Stimulated activated naive CD8-positive, alpha-beta T cell treated with anti-CD3 and anti-CD28 coated beads, Interleukin-15, amount 100 ng/mL, for 72 hours (primary cell): ENCODE data around the gene YAF2.

Source experiments
- ATAC-seq: fragments of 150-1000 bp; cut with Tn5 transposase; 2 replicates; pipeline ENCODE4 v1.10.0; 2021; ENCODE audit warnings: mild to moderate bottlenecking, moderate library complexity
- DNase-seq, 2 donors: peaks; one replicate each; pipeline ENCODE4 v3.0.0; 2021 to 2022
- H3K27ac Mint-ChIP-seq, 2 donors: one replicate each; pipeline ENCODE4 v1.8.0; 2022; ENCODE audit warnings: mild to moderate bottlenecking in 2 of 2, mixed read lengths in 2 of 2, moderate library complexity in 2 of 2
- H3K27me3 Mint-ChIP-seq: one replicate; pipeline ENCODE4 v1.8.0; 2022; ENCODE audit warnings: mixed read lengths
- H3K4me1 Mint-ChIP-seq: one replicate; pipeline ENCODE4 v1.8.0; 2022; ENCODE audit warnings: mild to moderate bottlenecking, mixed read lengths
- H3K4me3 Mint-ChIP-seq, 2 donors: one replicate each; pipeline ENCODE4 v1.8.0; 2022; ENCODE audit warnings: mild to moderate bottlenecking in 2 of 2, mixed read lengths in 2 of 2, moderate library complexity in 1 of 2
- H3K9me3 Mint-ChIP-seq, 2 donors: one replicate each; pipeline ENCODE4 v1.8.0; 2022; ENCODE audit warnings: mixed read lengths in 2 of 2

YAF2 gene

GRCh38 chr12:42238240-42239140 lies at the start of gene YAF2:
YAF2 (minus strand) TSS chr12:42238248; CDS start chr12:42238180, 68 bp downstream.
- H3K9me3 Mint-ChIP-seq = no peaks in the 10 kb centered on the region
- peak; percentile 86 for ATAC-seq
- peak; percentile 87 to 91 for DNase-seq
- peaks cover 42% of the 10 kb centered on the region for H3K4me1 Mint-ChIP-seq
- peak within 1 kb of the TSS; percentile 95 to 98 for H3K27ac Mint-ChIP-seq
- peak within 1 kb of the TSS; percentile 93 for H3K4me3 Mint-ChIP-seq
- H3K27me3 Mint-ChIP-seq = no peaks in the 10 kb centered on the region

GRCh38 chr12:42286741-42287140 lies 48.7 kb upstream of the YAF2 start:
- ATAC-seq (no peak), DNase-seq (no peak)
- H3K27ac Mint-ChIP-seq = no peak overlapping the region
- no peaks in the 10 kb centered on the region for H3K4me1 Mint-ChIP-seq
- H3K9me3 Mint-ChIP-seq = no peaks in the 10 kb centered on the region
- no peak overlapping the region for H3K4me3 Mint-ChIP-seq
- peaks cover 7% of the 10 kb centered on the region for H3K27me3 Mint-ChIP-seq

GRCh38 chr12:42285431-42285830 lies 47.4 kb upstream of the YAF2 start:
- Mint-ChIP-seq H3K4me1 (no peaks in the 10 kb centered on the region), H3K27ac (no peak overlapping the region), H3K27me3 (peaks cover 7% of the 10 kb centered on the region), H3K9me3 (no peaks in the 10 kb centered on the region), H3K4me3 (no peak overlapping the region)
- DNase-seq (no peak), ATAC-seq (no peak)

GRCh38 chr12:42284876-42285275 lies 46.8 kb upstream of the YAF2 start:
- H3K4me3 Mint-ChIP-seq = no peak overlapping the region
- peaks cover 7% of the 10 kb centered on the region for H3K27me3 Mint-ChIP-seq
- DNase-seq (no peak), ATAC-seq (no peak)
- no peak overlapping the region for H3K27ac Mint-ChIP-seq
- H3K4me1 Mint-ChIP-seq = no peaks in the 10 kb centered on the region
- H3K9me3 Mint-ChIP-seq = no peaks in the 10 kb centered on the region

- no peak overlapping the region for H3K4me3 Mint-ChIP-seq
- ATAC-seq = no peak
These were observed 46.1 kb upstream of the YAF2 start for GRCh38 chr12:42284157-42284556.

GRCh38 chr12:42283739-42284138 lies 45.7 kb upstream of the YAF2 start:
- no peak overlapping the region for H3K4me3 Mint-ChIP-seq
- H3K27ac Mint-ChIP-seq = no peak overlapping the region
- H3K9me3 Mint-ChIP-seq = no peaks in the 10 kb centered on the region
- H3K27me3 Mint-ChIP-seq = peaks cover 7% of the 10 kb centered on the region
- ATAC-seq (no peak), DNase-seq (no peak)
- no peaks in the 10 kb centered on the region for H3K4me1 Mint-ChIP-seq

More at GRCh38 chr12:42284157-42284556, 46.1 kb upstream of the YAF2 start:
- H3K9me3 Mint-ChIP-seq = no peaks in the 10 kb centered on the region
- no peak overlapping the region for H3K27ac Mint-ChIP-seq
- no peak for DNase-seq
- H3K27me3 Mint-ChIP-seq = peaks cover 7% of the 10 kb centered on the region
- H3K4me1 Mint-ChIP-seq = no peaks in the 10 kb centered on the region

GRCh38 chr12:42282294-42282693 lies 44.2 kb upstream of the YAF2 start:
- Mint-ChIP-seq H3K27me3 (peaks cover 2% of the 10 kb centered on the region), H3K4me3 (no peak overlapping the region), H3K27ac (no peak overlapping the region), H3K4me1 (no peaks in the 10 kb centered on the region), H3K9me3 (no peaks in the 10 kb centered on the region)
- no peak for ATAC-seq
- DNase-seq = no peak

- H3K27ac Mint-ChIP-seq = no peak overlapping the region
- H3K4me1 Mint-ChIP-seq = no peaks in the 10 kb centered on the region
- H3K4me3 Mint-ChIP-seq = no peak overlapping the region
- ATAC-seq (no peak), DNase-seq (no peak)
- H3K27me3 Mint-ChIP-seq = no peaks in the 10 kb centered on the region
- H3K9me3 Mint-ChIP-seq = no peaks in the 10 kb centered on the region
These were observed 43.8 kb upstream of the YAF2 start for GRCh38 chr12:42281844-42282243.

- ATAC-seq = no peak
- no peak for DNase-seq
- no peak overlapping the region for H3K27ac Mint-ChIP-seq
- H3K4me3 Mint-ChIP-seq = no peak overlapping the region
- H3K9me3 Mint-ChIP-seq = no peaks in the 10 kb centered on the region
- H3K27me3 Mint-ChIP-seq = no peaks in the 10 kb centered on the region
- H3K4me1 Mint-ChIP-seq = no peaks in the 10 kb centered on the region
These were observed 43.2 kb upstream of the YAF2 start for GRCh38 chr12:42281278-42281677.

- Mint-ChIP-seq H3K27ac (no peak overlapping the region), H3K9me3 (no peaks in the 10 kb centered on the region), H3K27me3 (no peaks in the 10 kb centered on the region), H3K4me3 (no peak overlapping the region), H3K4me1 (no peaks in the 10 kb centered on the region)
- ATAC-seq (no peak), DNase-seq (no peak)
These were observed 40.1 kb upstream of the YAF2 start for GRCh38 chr12:42278128-42278510.

GRCh38 chr12:42277396-42278127 lies 39.5 kb upstream of the YAF2 start:
- H3K27me3 Mint-ChIP-seq = no peaks in the 10 kb centered on the region
- DNase-seq = no peak
- H3K4me1 Mint-ChIP-seq = no peaks in the 10 kb centered on the region
- no peak for ATAC-seq
- no peak overlapping the region for H3K27ac Mint-ChIP-seq
- H3K4me3 Mint-ChIP-seq = no peak overlapping the region
- H3K9me3 Mint-ChIP-seq = peaks cover 0 to 2% of the 10 kb centered on the region in 2 donors

- Mint-ChIP-seq H3K9me3 (peaks cover 0 to 5% of the 10 kb centered on the region in 2 donors), H3K27ac (no peak overlapping the region), H3K4me1 (no peaks in the 10 kb centered on the region), H3K27me3 (no peaks in the 10 kb centered on the region), H3K4me3 (no peak overlapping the region)
- no peak for DNase-seq
- no peak for ATAC-seq
These were observed 37.5 kb upstream of the YAF2 start for GRCh38 chr12:42275499-42275898.

- H3K9me3 Mint-ChIP-seq = peaks cover 0 to 5% of the 10 kb centered on the region in 2 donors
- H3K4me1 Mint-ChIP-seq = no peaks in the 10 kb centered on the region
- H3K27ac Mint-ChIP-seq = no peak overlapping the region
- ATAC-seq (no peak), DNase-seq (no peak)
- H3K27me3 Mint-ChIP-seq = no peaks in the 10 kb centered on the region
- no peak overlapping the region for H3K4me3 Mint-ChIP-seq
These were observed 35.7 kb upstream of the YAF2 start for GRCh38 chr12:42273706-42274105.

- no peaks in the 10 kb centered on the region for H3K27me3 Mint-ChIP-seq
- no peak overlapping the region for H3K27ac Mint-ChIP-seq
- no peak for ATAC-seq
- DNase-seq = no peak
- peaks cover 0 to 5% of the 10 kb centered on the region in 2 donors for H3K9me3 Mint-ChIP-seq
- no peak overlapping the region for H3K4me3 Mint-ChIP-seq
- H3K4me1 Mint-ChIP-seq = no peaks in the 10 kb centered on the region
These were observed 32.5 kb upstream of the YAF2 start for GRCh38 chr12:42270596-42270995.

GRCh38 chr12:42267413-42268190 lies 29.6 kb upstream of the YAF2 start:
- Mint-ChIP-seq H3K4me1 (no peaks in the 10 kb centered on the region), H3K27ac (no peak overlapping the region), H3K27me3 (no peaks in the 10 kb centered on the region)

More at GRCh38 chr12:42267413-42268190, 29.6 kb upstream of the YAF2 start:
- no peak for DNase-seq
- peaks cover 0 to 3% of the 10 kb centered on the region in 2 donors for H3K9me3 Mint-ChIP-seq
- ATAC-seq = no peak
- no peak overlapping the region for H3K4me3 Mint-ChIP-seq
